NK-92 treated with Interleukin-12 subunit alpha and Interleukin-12 subunit beta, amount 100 ng/mL, for 24 hours (cell line): ENCODE measurements around the gene KCNE2.
"Not testable (repeated sequence)": the region's sequence is repeated elsewhere in the genome, so short reads cannot be mapped to it uniquely, and the experiment has no call there.

Experiments used
- DNase-seq: peaks from one replicate; lab custom pipeline; 2025; lab: John Stamatoyannopoulos, UW

Gene KCNE2

DNA sequence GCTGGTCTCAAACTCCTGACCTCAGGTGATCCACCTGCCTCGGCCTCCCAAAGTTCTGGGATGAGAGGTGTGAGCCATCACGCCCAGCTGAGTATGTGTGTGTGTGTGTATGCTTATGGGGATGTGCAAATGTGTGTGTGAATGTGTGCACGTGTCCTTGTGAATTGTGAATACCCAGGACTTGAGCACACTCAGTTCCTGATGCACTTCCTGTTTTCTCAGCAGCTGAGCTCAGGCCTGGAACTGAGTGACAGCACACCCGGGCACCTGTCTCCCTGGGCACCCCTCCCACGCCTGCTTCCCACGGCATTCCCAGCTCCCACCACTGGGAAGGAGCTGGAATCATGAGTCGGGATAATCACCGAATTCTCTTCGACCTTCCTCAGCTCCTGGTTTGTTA, 43.5 kb downstream of the KCNE2 start:
- DNase-seq, result not testable (repeated sequence)

- DNase-seq, result not testable (repeated sequence)
These were observed 53.8 kb downstream of the KCNE2 start for GRCh38 chr21:34417448-34418077.
